Measurements from ENCODE around the gene ALDOB.

- TF ChIP-seq ELF4 (IDR thresholded peaks at IDR 0.05) (no peak), FOXM1 (IDR thresholded peaks at IDR 0.05; ENCODE audit: borderline replicate concordance) (no peak), ARNT (IDR thresholded peaks at IDR 0.05) (no peak), SP1 (IDR thresholded peaks at IDR 0.05) (no peak), CTBP1 (IDR thresholded peaks at IDR 0.05; ENCODE audit: borderline replicate concordance) (no peak), FOXK2 (IDR thresholded peaks at IDR 0.05) (no peak), FOXA1 (IDR thresholded peaks at IDR 0.05) (no peak), ZNF384 (IDR thresholded peaks at IDR 0.05) (no peak), L3MBTL2 (conservative IDR thresholded peaks at IDR 0.05) (no peak), SUZ12 (IDR thresholded peaks at IDR 0.05) (no peak), PKNOX1 (IDR thresholded peaks at IDR 0.05) (no peak), BHLHE40 (IDR thresholded peaks at IDR 0.05; ENCODE audit: borderline replicate concordance) (no peak)
Measured at GRCh38 chr9:101429736-101430135, 5.8 kb downstream of the ALDOB start.
